ENCODE results near the gene PSMD10.

The PSMD10 gene

GRCh38 chrX:108049649-108050048, 41.7 kb downstream of the PSMD10 start:
- H3K27me3 Mint-ChIP-seq = no peaks in the 10 kb centered on the region
- H3K4me3 Mint-ChIP-seq = no peak overlapping the region
- ATAC-seq = no peak
- H3K27ac Mint-ChIP-seq = no peak overlapping the region
- H3K36me3 Mint-ChIP-seq (ENCODE audit: low read depth) = no peaks in the 10 kb centered on the region
- no peak for DNase-seq
- H3K9me3 Mint-ChIP-seq = no peaks in the 10 kb centered on the region
- peaks cover 13% of the 10 kb centered on the region for H3K4me1 Mint-ChIP-seq

GRCh38 chrX:108044554-108045256, 46.6 kb downstream of the PSMD10 start, which contains the start of gene VSIG1:
Gene VSIG1, plus strand, starts transcription at chrX:108045065. Its CDS starts 66 bp downstream, at chrX:108045131.
- no peaks in the 10 kb centered on the region for H3K36me3 Mint-ChIP-seq (ENCODE audit: low read depth)
- peaks cover 5% of the 10 kb centered on the region for H3K4me1 Mint-ChIP-seq
- H3K27ac Mint-ChIP-seq = no peak within 1 kb of the TSS
- DNase-seq (no peak), ATAC-seq (no peak)
- H3K27me3 Mint-ChIP-seq = no peaks in the 10 kb centered on the region
- H3K4me3 Mint-ChIP-seq = no peak within 1 kb of the TSS
- no peaks in the 10 kb centered on the region for H3K9me3 Mint-ChIP-seq

DNA sequence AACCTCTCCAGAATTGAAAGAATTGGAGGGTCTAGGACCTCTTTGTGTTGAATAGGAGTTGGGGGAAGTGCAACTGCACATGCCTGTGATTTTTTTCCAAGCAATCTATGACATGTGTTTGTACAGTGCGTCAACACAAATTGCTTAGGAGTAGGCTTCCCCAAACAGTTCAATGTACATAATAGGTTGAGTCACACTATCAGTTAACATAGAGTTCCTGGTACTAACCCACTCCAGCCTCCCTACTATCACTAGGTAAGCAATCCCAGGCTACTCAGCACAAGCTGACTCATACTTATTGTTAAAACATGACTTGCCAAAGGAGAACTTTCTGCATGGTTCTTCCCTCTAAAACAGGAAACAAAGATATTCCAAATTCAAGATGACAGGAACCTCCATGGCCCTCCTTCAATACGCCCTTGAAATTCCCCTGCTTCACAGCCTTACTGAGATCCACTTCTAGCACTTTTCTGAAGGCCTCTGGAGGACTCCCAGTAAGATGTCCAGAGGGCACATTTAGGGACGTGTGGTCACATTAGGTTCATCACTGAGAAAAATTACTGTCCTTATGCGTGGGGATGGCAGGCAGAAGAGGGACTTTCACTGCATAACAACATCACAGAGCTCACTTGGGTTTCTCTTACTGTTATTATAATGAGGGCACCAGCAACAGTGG, 54.9 kb downstream of the PSMD10 start:
- Mint-ChIP-seq H3K27ac (no peak overlapping the region), H3K9me3 (no peaks in the 10 kb centered on the region), H3K27me3 (no peaks in the 10 kb centered on the region), H3K36me3 (ENCODE audit: low read depth) (no peaks in the 10 kb centered on the region), H3K4me3 (no peak overlapping the region), H3K4me1 (peaks cover 24% of the 10 kb centered on the region)
- DNase-seq (no peak), ATAC-seq (peak; percentile 57)

DNA sequence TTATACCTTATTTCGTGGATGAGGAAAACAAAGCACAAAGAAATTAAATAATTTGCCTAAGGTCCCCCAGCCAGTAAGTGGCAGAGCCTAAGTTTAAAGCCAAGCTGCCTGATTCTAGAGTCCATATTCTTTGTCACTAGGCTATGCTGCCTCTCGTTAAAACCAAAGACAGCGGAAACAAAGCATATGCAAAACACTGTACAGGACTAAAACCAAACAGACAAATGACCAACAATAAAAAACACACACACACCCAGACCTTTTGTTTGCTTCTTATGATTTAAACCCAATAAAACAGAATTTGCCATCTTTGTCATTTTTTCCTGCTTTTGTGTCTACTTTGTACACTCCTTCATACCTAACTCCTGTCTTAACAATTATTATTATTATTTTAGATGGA, 56.6 kb downstream of the PSMD10 start:
- H3K4me1 Mint-ChIP-seq = peaks cover 38% of the 10 kb centered on the region
- H3K27ac Mint-ChIP-seq = no peak overlapping the region
- no peaks in the 10 kb centered on the region for H3K27me3 Mint-ChIP-seq
- no peaks in the 10 kb centered on the region for H3K36me3 Mint-ChIP-seq (ENCODE audit: low read depth)
- DNase-seq (no peak), ATAC-seq (no peak)
- no peaks in the 10 kb centered on the region for H3K9me3 Mint-ChIP-seq
- no peak overlapping the region for H3K4me3 Mint-ChIP-seq
